Measurements from ENCODE around the gene LIME1. TPM values are rescaled to one million over a fixed set of nuclear protein-coding genes. Genes with fewer than 3 reads are reported as not detected.
"Not testable (repeated sequence)": the region's sequence is repeated elsewhere in the genome, so short reads cannot be mapped to it uniquely, and the experiment has no call there.

Gene LIME1
- polyA plus RNA-seq, 1 experiment: 1.5 TPM

DNA sequence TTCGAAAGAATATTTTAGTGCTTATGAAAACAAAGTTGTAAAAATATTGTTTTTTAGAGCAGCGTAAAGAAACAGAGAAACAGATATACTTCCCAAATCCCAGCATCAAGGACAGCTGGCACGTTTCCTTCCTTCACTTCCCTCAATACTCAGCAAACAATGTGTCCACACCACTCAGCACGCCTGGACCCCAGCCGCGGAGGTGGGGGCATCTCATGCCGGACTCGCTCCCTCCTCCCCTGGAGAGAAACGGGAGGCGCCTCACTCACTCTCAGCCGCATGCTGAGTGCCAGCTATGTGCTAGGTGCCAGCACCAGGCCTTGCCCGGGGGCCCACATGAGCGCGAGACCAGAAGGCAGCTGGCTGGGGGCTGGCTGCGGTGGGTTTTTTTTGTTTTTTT is 37.8 kb downstream of the LIME1 start:
- H3K27me3 ChIP-seq (ENCODE audit: control insufficient read depth, insufficient read depth, low read length): no peaks in the 10 kb centered on the region
- TF ChIP-seq, protein P1, sequence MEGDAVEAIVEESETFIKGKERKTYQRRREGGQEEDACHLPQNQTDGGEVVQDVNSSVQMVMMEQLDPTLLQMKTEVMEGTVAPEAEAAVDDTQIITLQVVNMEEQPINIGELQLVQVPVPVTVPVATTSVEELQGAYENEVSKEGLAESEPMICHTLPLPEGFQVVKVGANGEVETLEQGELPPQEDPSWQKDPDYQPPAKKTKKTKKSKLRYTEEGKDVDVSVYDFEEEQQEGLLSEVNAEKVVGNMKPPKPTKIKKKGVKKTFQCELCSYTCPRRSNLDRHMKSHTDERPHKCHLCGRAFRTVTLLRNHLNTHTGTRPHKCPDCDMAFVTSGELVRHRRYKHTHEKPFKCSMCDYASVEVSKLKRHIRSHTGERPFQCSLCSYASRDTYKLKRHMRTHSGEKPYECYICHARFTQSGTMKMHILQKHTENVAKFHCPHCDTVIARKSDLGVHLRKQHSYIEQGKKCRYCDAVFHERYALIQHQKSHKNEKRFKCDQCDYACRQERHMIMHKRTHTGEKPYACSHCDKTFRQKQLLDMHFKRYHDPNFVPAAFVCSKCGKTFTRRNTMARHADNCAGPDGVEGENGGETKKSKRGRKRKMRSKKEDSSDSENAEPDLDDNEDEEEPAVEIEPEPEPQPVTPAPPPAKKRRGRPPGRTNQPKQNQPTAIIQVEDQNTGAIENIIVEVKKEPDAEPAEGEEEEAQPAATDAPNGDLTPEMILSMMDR (IDR thresholded peaks at IDR 0.05; ENCODE audit: low read depth, low read length): no peak
- CTCF ChIA-PET: interaction anchor here (0.6 to 2.8 kb wide), 12 partner anchors 10 to 285 kb away, joined by 3 to 16 read pairs (median 6); partner anchors contain the start of genes PTK6 and TPD52L2
- POLR2A ChIA-PET: interaction anchor here (2.0 kb wide), 1 partner anchor 34 kb away, joined by 8 read pairs; no protein-coding TSS in a partner anchor
- no peak overlapping the region for H3K4me3 ChIP-seq (ENCODE audit: low read depth, low read length)
- H3K27ac ChIP-seq (ENCODE audit: low read depth, low read length): no peak overlapping the region
- DNase-seq (ENCODE audit: low read depth, low spot score): no peak
- peaks cover 14% of the 10 kb centered on the region; the same call in 1 of the 2 replicates for H3K9me3 ChIP-seq (ENCODE audit: control insufficient read depth, insufficient read depth, low read length)

DNA sequence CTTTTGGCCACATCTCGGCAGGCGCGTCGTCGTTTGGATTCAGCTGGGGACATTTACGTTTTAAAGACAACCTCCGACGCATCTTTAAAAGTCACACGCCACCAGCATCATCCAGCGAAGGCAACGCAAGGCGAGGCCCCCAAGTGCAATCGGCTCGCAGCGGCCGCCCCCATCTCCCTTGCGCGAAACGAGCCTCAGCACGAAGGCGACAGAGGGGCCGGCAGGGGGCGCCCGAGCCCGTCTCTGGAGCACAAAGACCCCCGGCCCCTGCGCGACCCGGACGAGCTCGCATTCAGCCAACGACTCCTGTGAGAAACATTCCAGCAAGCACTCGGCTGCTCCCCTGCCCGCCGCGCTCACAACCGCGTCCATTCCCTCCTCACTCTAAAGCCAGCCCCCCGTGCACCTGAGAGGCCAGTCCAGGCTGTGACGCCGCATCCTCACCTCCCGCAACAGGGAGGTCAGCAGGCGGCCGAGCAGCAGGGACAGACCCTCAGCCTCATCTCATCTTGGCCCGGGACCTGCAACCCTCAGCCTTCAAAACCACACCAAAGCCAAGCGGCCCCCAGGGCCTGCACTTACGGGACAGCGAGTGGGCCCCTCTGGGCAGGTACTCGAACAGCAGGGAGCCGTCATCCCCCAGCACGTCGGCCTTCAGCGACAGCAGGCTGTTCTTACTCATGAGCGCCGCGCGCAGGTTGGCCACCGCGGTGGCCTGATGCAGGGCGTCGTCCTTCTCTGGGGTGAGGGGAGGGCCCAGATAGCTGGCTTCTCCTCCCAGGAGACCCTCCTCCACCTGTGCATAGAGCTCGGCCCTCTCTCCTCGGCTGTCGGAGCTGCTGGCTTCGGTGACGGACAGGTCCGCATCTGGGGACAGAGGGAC is 38.9 kb downstream of the LIME1 start:
- TF ChIP-seq, protein P1 (IDR thresholded peaks at IDR 0.05; ENCODE audit: low read depth, low read length): peak; percentile 82
- CTCF ChIA-PET: interaction anchor here (0.6 to 2.8 kb wide), 22 partner anchors 9 to 284 kb away, joined by 3 to 16 read pairs (median 3); partner anchors contain the start of genes PTK6 and TPD52L2
- Histone ChIP-seq H3K9me3 (ENCODE audit: control insufficient read depth, insufficient read depth, low read length) (peaks cover 14% of the 10 kb centered on the region; the same call in 1 of the 2 replicates), H3K4me3 (ENCODE audit: low read depth, low read length) (peak overlapping the region; percentile 27; the same call in 1 of the 2 replicates), H3K27me3 (ENCODE audit: control insufficient read depth, insufficient read depth, low read length) (no peaks in the 10 kb centered on the region), H3K27ac (ENCODE audit: low read depth, low read length) (no peak overlapping the region)
- DNase-seq (ENCODE audit: low read depth, low spot score): no peak
- POLR2A ChIA-PET: interaction anchor here (1.3 to 2.0 kb wide), 3 partner anchors 35 to 91 kb away, joined by 3 to 8 read pairs (median 3); partner anchors contain the start of gene TPD52L2

DNA sequence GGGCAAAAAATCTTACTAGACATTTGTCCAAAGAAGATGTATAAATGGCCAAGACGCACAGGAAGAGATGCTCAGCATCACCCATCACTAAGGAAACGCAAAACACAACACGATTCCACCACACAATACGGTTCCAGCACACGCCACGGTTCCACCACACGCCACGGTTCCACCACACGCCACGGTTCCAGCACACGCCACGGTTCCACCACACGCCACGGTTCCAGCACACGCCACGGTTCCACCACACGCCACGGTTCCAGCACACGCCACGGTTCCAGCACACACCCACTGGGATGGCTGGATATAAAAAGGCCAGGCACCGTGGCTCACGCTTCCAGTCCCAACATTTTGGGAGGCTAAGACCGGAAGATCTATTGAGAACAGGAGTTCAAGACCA is 40.4 kb downstream of the LIME1 start:
- H3K4me3 ChIP-seq (ENCODE audit: low read depth, low read length); CTCF ChIA-PET; H3K9me3 ChIP-seq (ENCODE audit: control insufficient read depth, insufficient read depth, low read length); H3K27me3 ChIP-seq (ENCODE audit: control insufficient read depth, insufficient read depth, low read length); POLR2A ChIA-PET; H3K27ac ChIP-seq (ENCODE audit: low read depth, low read length); DNase-seq (ENCODE audit: low read depth, low spot score): not testable (repeated sequence)

DNA sequence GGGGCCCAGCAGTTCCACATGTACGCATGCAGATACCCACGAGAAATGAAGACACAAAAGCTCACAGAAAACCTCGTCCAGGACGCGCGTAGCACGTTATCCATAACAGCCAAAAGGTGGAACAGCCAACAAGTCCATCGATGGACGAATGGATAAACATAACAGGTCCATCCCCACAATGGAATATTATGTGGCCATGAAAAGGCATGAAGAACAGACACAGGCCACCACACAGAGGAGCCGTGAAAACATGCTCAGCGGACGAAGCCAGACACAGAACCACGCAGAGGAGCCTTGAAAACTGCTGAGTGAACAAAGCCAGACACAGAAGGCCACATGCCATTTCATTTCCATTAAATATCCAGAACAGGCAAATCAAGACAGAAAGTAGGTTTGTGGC is 41.1 kb downstream of the LIME1 start:
- CTCF ChIA-PET: interaction anchor here (1.5 kb wide), 1 partner anchor 9 kb away, joined by 3 read pairs; no protein-coding TSS in a partner anchor
- Histone ChIP-seq H3K27me3 (ENCODE audit: control insufficient read depth, insufficient read depth, low read length) (no peaks in the 10 kb centered on the region), H3K4me3 (ENCODE audit: low read depth, low read length) (no peak overlapping the region), H3K9me3 (ENCODE audit: control insufficient read depth, insufficient read depth, low read length) (peaks cover 4% of the 10 kb centered on the region; the same call in 1 of the 2 replicates), H3K27ac (ENCODE audit: low read depth, low read length) (no peak overlapping the region)
- POLR2A ChIA-PET: no interaction called here
- DNase-seq (ENCODE audit: low read depth, low spot score): no peak
- TF ChIP-seq, protein P1 (IDR thresholded peaks at IDR 0.05; ENCODE audit: low read depth, low read length): no peak

DNA sequence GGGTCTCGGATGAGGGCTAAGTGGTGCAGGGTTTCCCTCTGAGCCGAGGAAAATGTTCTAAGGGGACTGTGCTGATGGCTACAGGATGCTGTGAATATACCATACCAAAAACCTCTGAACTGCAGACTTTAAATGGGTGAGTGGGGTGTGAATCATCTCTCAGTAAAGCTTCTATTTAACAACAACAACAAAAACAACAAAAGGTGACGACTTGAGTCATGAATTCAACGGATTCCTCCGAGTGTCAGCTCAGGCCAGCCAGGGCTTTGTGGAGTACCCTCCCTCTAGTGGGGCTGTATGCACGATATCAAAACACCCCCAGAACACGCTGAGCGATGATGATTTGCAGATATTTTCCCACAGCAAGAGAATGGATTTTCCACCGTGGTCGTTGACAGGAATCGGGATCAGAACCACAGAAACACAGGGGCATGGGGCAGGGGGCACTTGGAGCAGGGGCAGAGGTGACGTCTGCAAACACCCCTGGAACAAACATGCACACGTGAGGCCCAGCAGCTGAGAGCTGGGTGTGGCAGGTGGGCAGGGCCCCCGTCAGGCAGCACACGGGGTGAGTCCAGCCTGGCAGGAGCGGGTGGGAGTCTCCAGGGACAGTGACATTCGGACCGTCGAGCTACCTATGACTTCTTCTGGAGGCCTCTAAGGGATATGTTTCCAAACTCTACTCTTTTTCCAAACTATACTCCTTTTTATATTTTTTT is 41.7 kb downstream of the LIME1 start:
- TF ChIP-seq, protein P1 (IDR thresholded peaks at IDR 0.05; ENCODE audit: low read depth, low read length): no peak
- Histone ChIP-seq H3K4me3 (ENCODE audit: low read depth, low read length) (no peak overlapping the region), H3K27me3 (ENCODE audit: control insufficient read depth, insufficient read depth, low read length) (no peaks in the 10 kb centered on the region), H3K27ac (ENCODE audit: low read depth, low read length) (no peak overlapping the region), H3K9me3 (ENCODE audit: control insufficient read depth, insufficient read depth, low read length) (peaks cover 4% of the 10 kb centered on the region; the same call in 1 of the 2 replicates)
- CTCF ChIA-PET: interaction anchor here (1.1 to 1.5 kb wide), 2 partner anchors 8 to 14 kb away, joined by 3 to 4 read pairs; no protein-coding TSS in a partner anchor
- no peak for DNase-seq (ENCODE audit: low read depth, low spot score)
- POLR2A ChIA-PET: no interaction called here

Data from AG04450 (cell line).